A549 (cell line): Measurements from ENCODE around the gene P3H1. TPM values are rescaled to one million over a fixed set of nuclear protein-coding genes. Genes with fewer than 3 reads are reported as not detected.
"Not testable (repeated sequence)": the region's sequence is repeated elsewhere in the genome, so short reads cannot be mapped to it uniquely, and the experiment has no call there.

Source experiments
- ATAC-seq, 2 experiments: fragments of 200-7000 bp in 1 of 2; fragments of >200 bp in 1 of 2; cut with Nextera tagmentation in 1 of 2; cut with Tn5 transposase in 1 of 2; 3 replicates each; pipeline versions ENCODE4 v1.8.0 to v1.9.1; 2018 to 2020; ENCODE audit warnings: mild to moderate bottlenecking in 1 of 2, moderate library complexity in 1 of 2
- CTCF ChIA-PET: fragments of 300-600 bp; sonication (Branson Sonifier 250); formaldehyde crosslinking; extraction: SDS; loops from one replicate; lab custom pipeline; 2021; ENCODE audit warnings: antibody characterized with exemption, inconsistent platforms; lab: Yijun Ruan, JAX
- POLR2A ChIA-PET: fragments of 350-600 bp; formaldehyde crosslinking; extraction: SDS; loops from one replicate; lab custom pipeline; 2021; ENCODE audit warnings: antibody characterized with exemption, inconsistent platforms; lab: Yijun Ruan, JAX
- DNase-seq, 2 experiments: peaks; one replicate each; pipeline versions ENCODE4 v3.0.0 to v3.0.0-alpha.2; 2011 to 2016; ENCODE audit warnings: low read depth in 1 of 2, low spot score in 1 of 2
- FAIRE-seq: peaks from 2 replicates; lab custom pipeline; 2011; peaks lifted over from hg19 to GRCh38; lab: Jason Lieb, UNC
- H3K27ac ChIP-seq, 2 experiments: fragments of >200 bp; sonication (Bioruptor Twin); formaldehyde crosslinking; 3 replicates each; pipeline ENCODE4 v1.5.1; 2016 to 2017
- H3K4me1 ChIP-seq: fragments of >200 bp; sonication (Bioruptor Twin); formaldehyde crosslinking; 3 replicates; pipeline ENCODE4 v1.6.1; 2016
- H3K4me2 ChIP-seq: fragments of >200 bp; sonication (Bioruptor Twin); formaldehyde crosslinking; 3 replicates; pipeline ENCODE4 v1.6.1; 2016
- H3K4me3 ChIP-seq: fragments of >200 bp; sonication (Bioruptor Twin); formaldehyde crosslinking; 3 replicates; pipeline ENCODE4 v1.5.1; 2016
- H3K9me3 ChIP-seq: fragments of >200 bp; sonication (Bioruptor Twin); formaldehyde crosslinking; 3 replicates; pipeline ENCODE4 v1.6.1; 2016
- ATOH8 ChIP-seq: fragments of 250-450 bp; sonication (Bioruptor Pico); IDR thresholded peaks from 2 replicates; pipeline ENCODE4 v1.5.0; 2020; ENCODE audit warnings: low read depth, mild to moderate bottlenecking, moderate library complexity
- CBX8 ChIP-seq: fragments of 200-600 bp; sonication (generic); IDR thresholded peaks from 2 replicates; pipeline ENCODE4 v1.6.1; 2016
- CEBPB ChIP-seq, 2 experiments: fragments of >200 bp in 1 of 2; sonication (Bioruptor Twin) in 1 of 2; formaldehyde crosslinking in 1 of 2; IDR thresholded peaks; 2 replicates each; pipeline ENCODE4 v1.6.1; 2012 to 2016
- CHD2 ChIP-seq: fragments of 150-350 bp; IDR thresholded peaks from 2 replicates; pipeline ENCODE4 v1.6.1; 2014; ENCODE audit warnings: low read length; ENCODE audit not compliant: partially characterized antibody
- CTCF ChIP-seq: fragments of >200 bp; sonication (Bioruptor Twin); formaldehyde crosslinking; IDR thresholded peaks from 3 replicates; pipeline ENCODE4 v1.5.1; 2016
- EHF ChIP-seq: fragments of 250-450 bp; sonication (Bioruptor Pico); IDR thresholded peaks from 2 replicates; pipeline ENCODE4 v1.5.0; 2020; ENCODE audit warnings: mild to moderate bottlenecking
- ELK1 ChIP-seq: fragments of 150-350 bp; IDR thresholded peaks from 2 replicates; pipeline ENCODE4 v1.6.1; 2014; ENCODE audit warnings: low read depth, mild to moderate bottlenecking, low read length
- GATA3 ChIP-seq: IDR thresholded peaks from 2 replicates; pipeline ENCODE4 v1.6.1; 2012; ENCODE audit warnings: borderline replicate concordance
- HEYL ChIP-seq: fragments of 250-450 bp; sonication (Bioruptor Pico); IDR thresholded peaks from 2 replicates; pipeline ENCODE4 v1.8.0; 2021; ENCODE audit warnings: mild to moderate bottlenecking, moderate library complexity
- JUN ChIP-seq, 2 experiments: fragments of >200 bp; sonication (Bioruptor Twin); formaldehyde crosslinking; IDR thresholded peaks; 2 replicates in 1 of 2; 3 replicates in 1 of 2; pipeline ENCODE4 v1.6.1; 2016 to 2017
- MAFK ChIP-seq: fragments of 450-650 bp; IDR thresholded peaks from 2 replicates; pipeline ENCODE4 v1.6.1; 2014; ENCODE audit not compliant: partially characterized antibody
- MAZ ChIP-seq: fragments of 150-350 bp; IDR thresholded peaks from 2 replicates; pipeline ENCODE4 v1.6.1; 2014; ENCODE audit warnings: antibody characterized with exemption, low read depth, low read length, borderline replicate concordance
- NR3C1 ChIP-seq: fragments of >200 bp; sonication (Bioruptor Twin); formaldehyde crosslinking; IDR thresholded peaks from 3 replicates; pipeline ENCODE4 v1.6.1; 2017
- POLR2A ChIP-seq: IDR thresholded peaks from 2 replicates; pipeline ENCODE4 v1.6.1; 2012; ENCODE audit warnings: mild to moderate bottlenecking, low read length
- RAD21 ChIP-seq, 2 experiments: fragments of >200 bp in 1 of 2; sonication (Bioruptor Twin) in 1 of 2; formaldehyde crosslinking in 1 of 2; IDR thresholded peaks in 1 of 2; conservative IDR thresholded peaks in 1 of 2; 2 replicates in 1 of 2; 3 replicates in 1 of 2; pipeline ENCODE4 v1.6.1; 2012 to 2018; ENCODE audit warnings: inconsistent platforms in 1 of 2
- TFCP2L1 ChIP-seq: fragments of 250-450 bp; sonication (Bioruptor Pico); IDR thresholded peaks from 2 replicates; pipeline ENCODE4 v1.5.0; 2021; ENCODE audit warnings: mild to moderate bottlenecking
- ZNF302 ChIP-seq: fragments of 250-450 bp; sonication (Bioruptor Pico); IDR thresholded peaks from 2 replicates; pipeline ENCODE4 v1.9.0; 2021; ENCODE audit warnings: inconsistent platforms, mild to moderate bottlenecking, moderate library complexity
- WGBS: methylation state at CpG from one replicate; pipeline ENCODE4 v1.1.6; 2017; ENCODE audit errors: missing lambda C conversion rate; 5-methylcytosine and 5-hydroxymethylcytosine counted together
- polyA plus RNA-seq, 4 experiments: library from polyadenylated mRNA; depleted of rRNA in 3 of 4; stranded (reverse); fragments of >200 nt; fragmentation: RNase III in 1 of 4; extraction: RNeasy Plus Mini Kit Qiagen cat#74134 plus additional on column Dnase treatment in 1 of 4; gene quantifications; 2 replicates in 3 of 4; 3 replicates in 1 of 4; pipeline ENCODE4 v1.2.3, GENCODE V29; 2011 to 2017

P3H1 gene
- polyA plus RNA-seq, 2 of the 4 experiments (the other 2 are of a cell fraction), result 27.3 to 30.3 TPM

- ChIA-PET CTCF (no interaction called here), POLR2A (no interaction called here)
- Histone ChIP-seq H3K4me1 (0 out of 3 replicates have a peak, but pooled peaks cover 3% of the 10 kb centered on the region), H3K4me2 (no peak overlapping the region), H3K4me3 (no peak overlapping the region), H3K27ac (no peak overlapping the region), H3K9me3 (no peaks in the 10 kb centered on the region)
- WGBS, result 96% methylated on average over 3 of the region's 3 CpGs
- no peak for ATAC-seq
- no peak for TF ChIP-seq EHF (CRISPR knock-in tag)
- TF ChIP-seq RAD21 (conservative IDR thresholded peaks at IDR 0.05 in 1 of 2, IDR thresholded peaks at IDR 0.05 in 1 of 2), result no peak
- no peak for TF ChIP-seq NR3C1
- no peak for TF ChIP-seq GATA3
- no peak for TF ChIP-seq CBX8
- no peak for TF ChIP-seq MAFK
- FAIRE-seq, result no peak
- DNase-seq, result no peak
Measured at GRCh38 chr1:42730002-42730401, 36.8 kb downstream of the P3H1 start.

GRCh38 chr1:42725820-42726219 is 41.0 kb downstream of the P3H1 start:
- WGBS, result 100% methylated on average over 4 of the region's 4 CpGs
- H3K9me3 ChIP-seq, CTCF ChIA-PET, DNase-seq, FAIRE-seq, H3K4me2 ChIP-seq, H3K4me3 ChIP-seq, H3K27ac ChIP-seq, ATAC-seq, POLR2A ChIA-PET, H3K4me1 ChIP-seq: not testable (repeated sequence)

- TF ChIP-seq MAZ (no peak), EHF (CRISPR knock-in tag) (no peak), CTCF (no peak), POLR2A (no peak), JUN (IDR thresholded peaks at IDR 0.05) (no peak), ZNF302 (no peak)
- FAIRE-seq, result no peak
Measured at GRCh38 chr1:42723511-42723910, 43.3 kb downstream of the P3H1 start.

GRCh38 chr1:42722403-42722802 is 44.4 kb downstream of the P3H1 start:
- 97% methylated on average over 2 of the region's 2 CpGs for WGBS
- H3K4me2 ChIP-seq, H3K27ac ChIP-seq, CTCF ChIA-PET, H3K9me3 ChIP-seq, POLR2A ChIA-PET, ATAC-seq, H3K4me1 ChIP-seq, H3K4me3 ChIP-seq, DNase-seq, FAIRE-seq: not testable (repeated sequence)

More at GRCh38 chr1:42723511-42723910, 43.3 kb downstream of the P3H1 start:
- POLR2A ChIA-PET, result no interaction called here
- WGBS, result 78% methylated on average over 5 of the region's 6 CpGs
- CTCF ChIA-PET, result interaction anchor here (1.0 kb wide), 1 partner anchor 23 kb away, joined by 3 read pairs; no protein-coding TSS in a partner anchor
- Histone ChIP-seq H3K4me3 (no peak overlapping the region), H3K9me3 (no peaks in the 10 kb centered on the region), H3K4me2 (no peak overlapping the region), H3K27ac (no peak overlapping the region), H3K4me1 (no peaks in the 10 kb centered on the region)
- DNase-seq, result no peak
- no peak for ATAC-seq

GRCh38 chr1:42721926-42722325 is 44.9 kb downstream of the P3H1 start:
- POLR2A ChIA-PET, result no interaction called here
- CTCF ChIA-PET, result no interaction called here
- H3K9me3 ChIP-seq, result no peaks in the 10 kb centered on the region
- no peaks in the 10 kb centered on the region for H3K4me1 ChIP-seq
- FAIRE-seq, result no peak
- 100% methylated on average over 3 of the region's 3 CpGs for WGBS
- H3K27ac ChIP-seq, result no peak overlapping the region
- ATAC-seq, result no peak
- H3K4me3 ChIP-seq, result no peak overlapping the region
- no peak for TF ChIP-seq ATOH8
- TF ChIP-seq HEYL (CRISPR knock-in tag), result no peak
- no peak for TF ChIP-seq CEBPB (IDR thresholded peaks at IDR 0.05)
- TF ChIP-seq TFCP2L1 (CRISPR knock-in tag), result no peak
- no peak for TF ChIP-seq CHD2
- no peak for TF ChIP-seq ELK1
- no peak for TF ChIP-seq CBX8
- TF ChIP-seq CTCF, result no peak
- DNase-seq, result no peak
- H3K4me2 ChIP-seq, result no peak overlapping the region
